ENCODE measurements around the gene SLAMF7. TPM values are rescaled to one million over a fixed set of nuclear protein-coding genes. Genes with fewer than 3 reads are reported as not detected.

The SLAMF7 gene
- total and polyA plus RNA-seq, 4 donors, result 0.80 to 2.9 (median 1.1) TPM

- H3K9ac ChIP-seq (ENCODE audit: low read depth in 1 of 2, low read length in 2 of 2), result no peak overlapping the region
- no peaks in the 10 kb centered on the region for H3K27me3 ChIP-seq (ENCODE audit: control insufficient read depth in 4 of 4, insufficient read depth in 4 of 4, low read length in 3 of 4)
- H3K4me3 ChIP-seq (ENCODE audit: low read depth in 1 of 3, low read length in 3 of 3), result no peak overlapping the region
- 90% methylated on average over 2 of the region's 2 CpGs for WGBS
- H3K36me3 ChIP-seq (ENCODE audit: control insufficient read depth in 4 of 4, insufficient read depth in 3 of 4, low read depth in 1 of 4, low read length in 3 of 4), result no peaks in the 10 kb centered on the region
- TF ChIP-seq SP1 (IDR thresholded peaks at IDR 0.05), result no peak
- TF ChIP-seq JUND (IDR thresholded peaks at IDR 0.05), result no peak
- no peak for TF ChIP-seq EGR1 (IDR thresholded peaks at IDR 0.05; ENCODE audit: low read depth in 2 of 2)
- no peak for TF ChIP-seq TAF1 (conservative IDR thresholded peaks at IDR 0.05)
- no peak for TF ChIP-seq HNF4G (IDR thresholded peaks at IDR 0.05)
- no peak for TF ChIP-seq FOXA1 (IDR thresholded peaks at IDR 0.05)
- TF ChIP-seq RAD21 (IDR thresholded peaks at IDR 0.05), result no peak
- TF ChIP-seq HNF4A (conservative IDR thresholded peaks at IDR 0.05), result no peak
- no peak for TF ChIP-seq REST (IDR thresholded peaks at IDR 0.05)
- no peak for TF ChIP-seq RXRA (IDR thresholded peaks at IDR 0.05)
- TF ChIP-seq NR2F2 (IDR thresholded peaks at IDR 0.05), result no peak
- no peak for TF ChIP-seq ZBTB33 (IDR thresholded peaks at IDR 0.05)
- no peak for TF ChIP-seq MAX (IDR thresholded peaks at IDR 0.05)
- DNase-seq (ENCODE audit: low spot score), result no peak
- peaks cover 0 to 3% (median under 1%) of the 10 kb centered on the region in 4 donors for H3K9me3 ChIP-seq (ENCODE audit: control insufficient read depth in 4 of 4, low read length in 3 of 4)
- no peaks in the 10 kb centered on the region for H3K4me1 ChIP-seq (ENCODE audit: control insufficient read depth in 4 of 4, insufficient read depth in 4 of 4, low read length in 3 of 4)
- H3K27ac ChIP-seq (ENCODE audit: low read depth in 1 of 2, low read length in 2 of 2), result no peak overlapping the region
These were observed 776 bp upstream of the SLAMF7 start for GRCh38 chr1:160738271-160738670.

GRCh38 chr1:160740133-160740688 is 1.2 kb downstream of the SLAMF7 start:
- TF ChIP-seq ATF3 (IDR thresholded peaks at IDR 0.05), result no peak
- no peak for TF ChIP-seq HNF4G (IDR thresholded peaks at IDR 0.05)
- TF ChIP-seq JUND (IDR thresholded peaks at IDR 0.05), result no peak
- TF ChIP-seq YY1 (IDR thresholded peaks at IDR 0.05), result no peak
- Histone ChIP-seq H3K9me3 (ENCODE audit: control insufficient read depth in 4 of 4, low read length in 3 of 4) (peaks cover 0 to 2% (median under 1%) of the 10 kb centered on the region in 4 donors), H3K4me3 (ENCODE audit: low read depth in 1 of 3, low read length in 3 of 3) (no peak overlapping the region), H3K36me3 (ENCODE audit: control insufficient read depth in 4 of 4, insufficient read depth in 3 of 4, low read depth in 1 of 4, low read length in 3 of 4) (no peaks in the 10 kb centered on the region), H3K4me1 (ENCODE audit: control insufficient read depth in 4 of 4, insufficient read depth in 4 of 4, low read length in 3 of 4) (no peaks in the 10 kb centered on the region), H3K9ac (ENCODE audit: low read depth in 1 of 2, low read length in 2 of 2) (no peak overlapping the region), H3K27me3 (ENCODE audit: control insufficient read depth in 4 of 4, insufficient read depth in 4 of 4, low read length in 3 of 4) (no peaks in the 10 kb centered on the region), H3K27ac (ENCODE audit: low read depth in 1 of 2, low read length in 2 of 2) (no peak overlapping the region)
- no peak for DNase-seq (ENCODE audit: low spot score)
- 87% methylated on average over 5 of the region's 5 CpGs for WGBS

All from liver (tissue), 9 donors.